ENCODE results near the gene OSBPL6.

OSBPL6 gene

DNA sequence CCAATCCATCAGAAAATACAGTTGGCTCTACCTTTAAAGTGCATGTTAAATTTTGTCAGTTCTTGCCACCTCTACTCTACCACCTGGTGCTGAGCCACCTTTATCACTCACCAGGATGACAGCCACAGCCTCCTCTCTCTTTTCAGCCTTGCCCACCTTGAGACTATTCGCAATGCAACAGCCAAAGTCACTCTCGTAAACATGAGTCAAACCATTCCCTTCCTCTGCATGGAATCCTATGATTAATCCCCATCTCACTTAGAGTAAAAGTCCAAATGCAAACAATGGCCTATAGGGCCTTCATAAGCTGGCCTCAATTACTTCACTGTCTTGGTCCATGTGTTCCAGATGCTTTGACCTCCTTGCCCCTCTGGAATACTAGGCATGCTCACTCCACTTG is 5.8 kb upstream of the OSBPL6 start:
- TF ChIP-seq ZNF8 (CRISPR knock-in tag; IDR thresholded peaks at IDR 0.05): no peak
- TF ChIP-seq TOX (CRISPR knock-in tag; IDR thresholded peaks at IDR 0.05; ENCODE audit: borderline replicate concordance): no peak
- no peak for TF ChIP-seq GLIS3 (CRISPR knock-in tag; IDR thresholded peaks at IDR 0.05)
- TF ChIP-seq ARNTL (CRISPR knock-in tag; IDR thresholded peaks at IDR 0.05; ENCODE audit: borderline replicate concordance, low read depth): no peak
- TF ChIP-seq, protein P1, sequence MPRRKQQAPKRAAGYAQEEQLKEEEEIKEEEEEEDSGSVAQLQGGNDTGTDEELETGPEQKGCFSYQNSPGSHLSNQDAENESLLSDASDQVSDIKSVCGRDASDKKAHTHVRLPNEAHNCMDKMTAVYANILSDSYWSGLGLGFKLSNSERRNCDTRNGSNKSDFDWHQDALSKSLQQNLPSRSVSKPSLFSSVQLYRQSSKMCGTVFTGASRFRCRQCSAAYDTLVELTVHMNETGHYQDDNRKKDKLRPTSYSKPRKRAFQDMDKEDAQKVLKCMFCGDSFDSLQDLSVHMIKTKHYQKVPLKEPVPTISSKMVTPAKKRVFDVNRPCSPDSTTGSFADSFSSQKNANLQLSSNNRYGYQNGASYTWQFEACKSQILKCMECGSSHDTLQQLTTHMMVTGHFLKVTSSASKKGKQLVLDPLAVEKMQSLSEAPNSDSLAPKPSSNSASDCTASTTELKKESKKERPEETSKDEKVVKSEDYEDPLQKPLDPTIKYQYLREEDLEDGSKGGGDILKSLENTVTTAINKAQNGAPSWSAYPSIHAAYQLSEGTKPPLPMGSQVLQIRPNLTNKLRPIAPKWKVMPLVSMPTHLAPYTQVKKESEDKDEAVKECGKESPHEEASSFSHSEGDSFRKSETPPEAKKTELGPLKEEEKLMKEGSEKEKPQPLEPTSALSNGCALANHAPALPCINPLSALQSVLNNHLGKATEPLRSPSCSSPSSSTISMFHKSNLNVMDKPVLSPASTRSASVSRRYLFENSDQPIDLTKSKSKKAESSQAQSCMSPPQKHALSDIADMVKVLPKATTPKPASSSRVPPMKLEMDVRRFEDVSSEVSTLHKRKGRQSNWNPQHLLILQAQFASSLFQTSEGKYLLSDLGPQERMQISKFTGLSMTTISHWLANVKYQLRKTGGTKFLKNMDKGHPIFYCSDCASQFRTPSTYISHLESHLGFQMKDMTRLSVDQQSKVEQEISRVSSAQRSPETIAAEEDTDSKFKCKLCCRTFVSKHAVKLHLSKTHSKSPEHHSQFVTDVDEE (CRISPR knock-in tag; IDR thresholded peaks at IDR 0.05): no peak
- no peak for TF ChIP-seq ZFP3 (CRISPR knock-in tag; IDR thresholded peaks at IDR 0.05)
- TF ChIP-seq ISL1 (CRISPR knock-in tag; IDR thresholded peaks at IDR 0.05): no peak
- TF ChIP-seq SNAI2 (CRISPR knock-in tag; IDR thresholded peaks at IDR 0.05): no peak
- no peak for TF ChIP-seq OSR1 (CRISPR knock-in tag; IDR thresholded peaks at IDR 0.05)
- TF ChIP-seq TCF4 (CRISPR knock-in tag; IDR thresholded peaks at IDR 0.05; ENCODE audit: borderline replicate concordance): no peak
- TF ChIP-seq, protein P2, sequence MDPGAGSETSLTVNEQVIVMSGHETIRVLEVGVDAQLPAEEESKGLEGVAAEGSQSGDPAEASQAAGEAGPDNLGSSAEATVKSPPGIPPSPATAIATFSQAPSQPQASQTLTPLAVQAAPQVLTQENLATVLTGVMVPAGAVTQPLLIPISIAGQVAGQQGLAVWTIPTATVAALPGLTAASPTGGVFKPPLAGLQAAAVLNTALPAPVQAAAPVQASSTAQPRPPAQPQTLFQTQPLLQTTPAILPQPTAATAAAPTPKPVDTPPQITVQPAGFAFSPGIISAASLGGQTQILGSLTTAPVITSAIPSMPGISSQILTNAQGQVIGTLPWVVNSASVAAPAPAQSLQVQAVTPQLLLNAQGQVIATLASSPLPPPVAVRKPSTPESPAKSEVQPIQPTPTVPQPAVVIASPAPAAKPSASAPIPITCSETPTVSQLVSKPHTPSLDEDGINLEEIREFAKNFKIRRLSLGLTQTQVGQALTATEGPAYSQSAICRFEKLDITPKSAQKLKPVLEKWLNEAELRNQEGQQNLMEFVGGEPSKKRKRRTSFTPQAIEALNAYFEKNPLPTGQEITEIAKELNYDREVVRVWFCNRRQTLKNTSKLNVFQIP (CRISPR knock-in tag; IDR thresholded peaks at IDR 0.05; ENCODE audit: borderline replicate concordance, low read depth): no peak
- TF ChIP-seq BACH2 (CRISPR knock-in tag; IDR thresholded peaks at IDR 0.05; ENCODE audit: borderline replicate concordance): no peak
- TF ChIP-seq, protein P3, sequence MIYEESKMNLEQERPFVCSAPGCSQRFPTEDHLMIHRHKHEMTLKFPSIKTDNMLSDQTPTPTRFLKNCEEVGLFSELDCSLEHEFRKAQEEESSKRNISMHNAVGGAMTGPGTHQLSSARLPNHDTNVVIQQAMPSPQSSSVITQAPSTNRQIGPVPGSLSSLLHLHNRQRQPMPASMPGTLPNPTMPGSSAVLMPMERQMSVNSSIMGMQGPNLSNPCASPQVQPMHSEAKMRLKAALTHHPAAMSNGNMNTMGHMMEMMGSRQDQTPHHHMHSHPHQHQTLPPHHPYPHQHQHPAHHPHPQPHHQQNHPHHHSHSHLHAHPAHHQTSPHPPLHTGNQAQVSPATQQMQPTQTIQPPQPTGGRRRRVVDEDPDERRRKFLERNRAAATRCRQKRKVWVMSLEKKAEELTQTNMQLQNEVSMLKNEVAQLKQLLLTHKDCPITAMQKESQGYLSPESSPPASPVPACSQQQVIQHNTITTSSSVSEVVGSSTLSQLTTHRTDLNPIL (CRISPR knock-in tag; IDR thresholded peaks at IDR 0.05; ENCODE audit: low read depth): no peak
- TF ChIP-seq, protein P4, sequence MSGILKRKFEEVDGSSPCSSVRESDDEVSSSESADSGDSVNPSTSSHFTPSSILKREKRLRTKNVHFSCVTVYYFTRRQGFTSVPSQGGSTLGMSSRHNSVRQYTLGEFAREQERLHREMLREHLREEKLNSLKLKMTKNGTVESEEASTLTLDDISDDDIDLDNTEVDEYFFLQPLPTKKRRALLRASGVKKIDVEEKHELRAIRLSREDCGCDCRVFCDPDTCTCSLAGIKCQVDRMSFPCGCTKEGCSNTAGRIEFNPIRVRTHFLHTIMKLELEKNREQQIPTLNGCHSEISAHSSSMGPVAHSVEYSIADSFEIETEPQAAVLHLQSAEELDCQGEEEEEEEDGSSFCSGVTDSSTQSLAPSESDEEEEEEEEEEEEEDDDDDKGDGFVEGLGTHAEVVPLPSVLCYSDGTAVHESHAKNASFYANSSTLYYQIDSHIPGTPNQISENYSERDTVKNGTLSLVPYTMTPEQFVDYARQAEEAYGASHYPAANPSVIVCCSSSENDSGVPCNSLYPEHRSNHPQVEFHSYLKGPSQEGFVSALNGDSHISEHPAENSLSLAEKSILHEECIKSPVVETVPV (CRISPR knock-in tag; IDR thresholded peaks at IDR 0.05): no peak
- no peak for TF ChIP-seq RARB (CRISPR knock-in tag; IDR thresholded peaks at IDR 0.05)
- no peak for TF ChIP-seq PPARA (CRISPR knock-in tag; IDR thresholded peaks at IDR 0.05; ENCODE audit: borderline replicate concordance)
- no peak for ATAC-seq

DNA sequence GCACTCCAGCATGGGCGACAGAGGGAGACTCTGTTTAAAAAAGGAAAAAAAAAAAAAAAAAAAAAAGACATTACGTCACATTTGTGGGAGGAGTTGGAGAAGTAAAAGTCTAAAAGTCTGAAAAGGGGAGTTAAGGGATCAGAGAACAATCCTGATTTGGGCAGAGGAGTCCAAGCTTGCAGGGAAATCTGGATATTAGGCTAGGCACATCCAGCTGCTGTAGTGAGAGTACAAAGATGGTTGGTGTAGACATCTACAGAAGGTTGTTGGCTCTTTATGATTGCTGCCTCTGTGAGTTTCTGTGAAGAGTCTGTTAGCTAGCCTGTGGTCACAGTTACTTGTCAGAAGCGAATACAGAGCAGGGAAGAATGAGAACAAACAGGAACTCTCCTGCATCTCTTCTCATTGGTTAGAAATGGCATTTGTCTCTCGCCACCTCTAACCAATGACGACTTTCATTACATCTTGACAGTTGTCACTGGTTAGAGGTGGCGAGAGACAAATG is 3.3 kb upstream of the OSBPL6 start:
- ATAC-seq: no peak
- TF ChIP-seq ZNF8 (CRISPR knock-in tag; IDR thresholded peaks at IDR 0.05) (no peak), BACH2 (CRISPR knock-in tag; IDR thresholded peaks at IDR 0.05; ENCODE audit: borderline replicate concordance) (no peak), RARB (CRISPR knock-in tag; IDR thresholded peaks at IDR 0.05) (no peak), ZNF70 (CRISPR knock-in tag; IDR thresholded peaks at IDR 0.05) (no peak), ESRRG (CRISPR knock-in tag; IDR thresholded peaks at IDR 0.05) (no peak), ZNF565 (CRISPR knock-in tag; conservative IDR thresholded peaks at IDR 0.05; ENCODE audit: low read depth) (no peak), SNAI2 (CRISPR knock-in tag; IDR thresholded peaks at IDR 0.05) (no peak), ZFP30 (CRISPR knock-in tag; IDR thresholded peaks at IDR 0.05) (no peak), ARNTL (CRISPR knock-in tag; IDR thresholded peaks at IDR 0.05; ENCODE audit: borderline replicate concordance, low read depth) (no peak), CSDC2 (CRISPR knock-in tag; IDR thresholded peaks at IDR 0.05) (no peak), TOX (CRISPR knock-in tag; IDR thresholded peaks at IDR 0.05; ENCODE audit: borderline replicate concordance) (no peak), PPARA (CRISPR knock-in tag; IDR thresholded peaks at IDR 0.05; ENCODE audit: borderline replicate concordance) (no peak), ISL1 (CRISPR knock-in tag; IDR thresholded peaks at IDR 0.05) (no peak), OSR1 (CRISPR knock-in tag; IDR thresholded peaks at IDR 0.05) (no peak)
- TF ChIP-seq, protein P4 (CRISPR knock-in tag; IDR thresholded peaks at IDR 0.05): no peak
- TF ChIP-seq, protein P2 (CRISPR knock-in tag; IDR thresholded peaks at IDR 0.05; ENCODE audit: borderline replicate concordance, low read depth): no peak
- TF ChIP-seq, protein P3 (CRISPR knock-in tag; IDR thresholded peaks at IDR 0.05; ENCODE audit: low read depth): no peak
- TF ChIP-seq, protein P5, sequence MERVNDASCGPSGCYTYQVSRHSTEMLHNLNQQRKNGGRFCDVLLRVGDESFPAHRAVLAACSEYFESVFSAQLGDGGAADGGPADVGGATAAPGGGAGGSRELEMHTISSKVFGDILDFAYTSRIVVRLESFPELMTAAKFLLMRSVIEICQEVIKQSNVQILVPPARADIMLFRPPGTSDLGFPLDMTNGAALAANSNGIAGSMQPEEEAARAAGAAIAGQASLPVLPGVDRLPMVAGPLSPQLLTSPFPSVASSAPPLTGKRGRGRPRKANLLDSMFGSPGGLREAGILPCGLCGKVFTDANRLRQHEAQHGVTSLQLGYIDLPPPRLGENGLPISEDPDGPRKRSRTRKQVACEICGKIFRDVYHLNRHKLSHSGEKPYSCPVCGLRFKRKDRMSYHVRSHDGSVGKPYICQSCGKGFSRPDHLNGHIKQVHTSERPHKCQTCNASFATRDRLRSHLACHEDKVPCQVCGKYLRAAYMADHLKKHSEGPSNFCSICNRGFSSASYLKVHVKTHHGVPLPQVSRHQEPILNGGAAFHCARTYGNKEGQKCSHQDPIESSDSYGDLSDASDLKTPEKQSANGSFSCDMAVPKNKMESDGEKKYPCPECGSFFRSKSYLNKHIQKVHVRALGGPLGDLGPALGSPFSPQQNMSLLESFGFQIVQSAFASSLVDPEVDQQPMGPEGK (CRISPR knock-in tag; IDR thresholded peaks at IDR 0.05; ENCODE audit: borderline replicate concordance): no peak
